ENCODE results near the gene C8G.

DNA sequence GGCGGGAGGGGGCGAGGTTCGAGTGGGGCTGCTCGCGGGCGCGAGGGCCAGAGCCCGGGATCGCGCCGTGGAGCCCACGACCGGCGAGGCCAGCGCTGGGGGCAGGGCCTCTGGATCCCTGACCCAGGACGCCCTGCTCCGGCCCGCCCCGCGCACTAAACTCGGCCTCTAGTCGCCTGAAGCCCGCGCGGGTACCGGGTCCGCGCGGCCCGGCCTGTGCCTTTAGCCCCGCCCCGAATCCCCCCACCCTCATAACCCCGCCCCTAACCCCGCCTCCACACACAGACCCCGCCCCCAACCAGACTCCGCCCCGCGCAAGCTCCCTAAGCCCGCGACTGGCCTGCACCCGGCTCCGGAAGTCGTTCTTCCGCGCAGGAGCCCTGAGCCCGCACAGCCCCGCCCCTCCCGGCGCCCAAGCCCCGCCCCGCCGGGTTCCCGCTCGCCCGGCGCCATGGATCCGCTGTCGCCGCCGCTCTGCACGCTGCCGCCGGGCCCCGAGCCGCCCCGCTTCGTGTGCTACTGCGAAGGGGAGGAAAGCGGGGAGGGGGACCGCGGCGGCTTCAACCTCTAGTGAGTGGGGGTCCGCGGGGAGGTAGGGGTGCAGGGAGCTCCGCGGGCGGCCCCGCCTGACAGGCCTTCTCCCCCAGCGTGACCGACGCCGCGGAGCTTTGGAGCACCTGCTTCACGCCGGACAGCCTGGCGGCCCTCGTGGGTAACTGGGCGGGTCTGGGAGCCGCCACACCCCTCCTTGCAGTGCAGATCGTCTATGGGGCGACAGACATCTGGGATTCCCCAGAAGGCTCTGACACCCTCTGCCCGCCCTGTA, 47.2 kb downstream of the C8G start, which contains the start of gene PAXX:
- TF ChIP-seq POLR2A (IDR thresholded peaks at IDR 0.05) (peak in 1 of 2 donors; percentile 40), CTCF (IDR thresholded peaks at IDR 0.05 in 4 of 5, conservative IDR thresholded peaks at IDR 0.05 in 1 of 5) (no peak)
